Measurements from ENCODE around the gene CD72. TPM values are rescaled to one million over a fixed set of nuclear protein-coding genes. Genes with fewer than 3 reads are reported as not detected.
"Not testable (repeated sequence)": the region's sequence is repeated elsewhere in the genome, so short reads cannot be mapped to it uniquely, and the experiment has no call there.

The CD72 gene
- total RNA-seq, 1 donor from 2014 or later = 0.79 TPM

GRCh38 chr9:35636877-35637246 lies 18.6 kb upstream of the CD72 start:
- H3K27me3 ChIP-seq (ENCODE audit: control insufficient read depth, insufficient read depth, low read length); H3K4me3 ChIP-seq (ENCODE audit: low read depth, low read length); H3K36me3 ChIP-seq (ENCODE audit: control insufficient read depth, insufficient read depth, low read length); FAIRE-seq; DNase-seq (ENCODE audit: low read depth): not testable (repeated sequence)

GRCh38 chr9:35636135-35636876 lies 18.1 kb upstream of the CD72 start:
- H3K4me3 ChIP-seq (ENCODE audit: low read depth, low read length) = no peak overlapping the region
- FAIRE-seq = no peak
- DNase-seq (ENCODE audit: low read depth) = no peak
- no peaks in the 10 kb centered on the region for H3K27me3 ChIP-seq (ENCODE audit: control insufficient read depth, insufficient read depth, low read length)
- TF ChIP-seq CTCF (IDR thresholded peaks at IDR 0.05; ENCODE audit: insufficient read depth, low read length, severe bottlenecking) = no peak
- no peaks in the 10 kb centered on the region for H3K36me3 ChIP-seq (ENCODE audit: control insufficient read depth, insufficient read depth, low read length)

- TF ChIP-seq CTCF (IDR thresholded peaks at IDR 0.05; ENCODE audit: insufficient read depth, low read length, severe bottlenecking) = no peak
- H3K36me3 ChIP-seq (ENCODE audit: control insufficient read depth, insufficient read depth, low read length) = no peaks in the 10 kb centered on the region
- no peak for DNase-seq (ENCODE audit: low read depth)
- FAIRE-seq = no peak
- H3K4me3 ChIP-seq (ENCODE audit: low read depth, low read length) = no peak overlapping the region
- no peaks in the 10 kb centered on the region for H3K27me3 ChIP-seq (ENCODE audit: control insufficient read depth, insufficient read depth, low read length)
These were observed 17.5 kb upstream of the CD72 start for GRCh38 chr9:35635730-35636129.

GRCh38 chr9:35629597-35629996 lies 11.4 kb upstream of the CD72 start:
- no peaks in the 10 kb centered on the region for H3K36me3 ChIP-seq (ENCODE audit: control insufficient read depth, insufficient read depth, low read length)
- DNase-seq (ENCODE audit: low read depth) = no peak
- no peak overlapping the region for H3K4me3 ChIP-seq (ENCODE audit: low read depth, low read length)
- no peaks in the 10 kb centered on the region for H3K27me3 ChIP-seq (ENCODE audit: control insufficient read depth, insufficient read depth, low read length)
- no peak for TF ChIP-seq CTCF (IDR thresholded peaks at IDR 0.05; ENCODE audit: insufficient read depth, low read length, severe bottlenecking)
- no peak for FAIRE-seq

- no peak for TF ChIP-seq CTCF (IDR thresholded peaks at IDR 0.05; ENCODE audit: insufficient read depth, low read length, severe bottlenecking)
- Histone ChIP-seq H3K36me3 (ENCODE audit: control insufficient read depth, insufficient read depth, low read length) (no peaks in the 10 kb centered on the region), H3K27me3 (ENCODE audit: control insufficient read depth, insufficient read depth, low read length) (no peaks in the 10 kb centered on the region), H3K4me3 (ENCODE audit: low read depth, low read length) (no peak overlapping the region)
- DNase-seq (ENCODE audit: low read depth) = no peak
- FAIRE-seq = peak; percentile 7
These were observed 10.3 kb upstream of the CD72 start for GRCh38 chr9:35628389-35628991.

- FAIRE-seq = no peak
- H3K4me3 ChIP-seq (ENCODE audit: low read depth, low read length) = no peak overlapping the region
- H3K36me3 ChIP-seq (ENCODE audit: control insufficient read depth, insufficient read depth, low read length) = no peaks in the 10 kb centered on the region
- H3K27me3 ChIP-seq (ENCODE audit: control insufficient read depth, insufficient read depth, low read length) = no peaks in the 10 kb centered on the region
- no peak for DNase-seq (ENCODE audit: low read depth)
- TF ChIP-seq CTCF (IDR thresholded peaks at IDR 0.05; ENCODE audit: insufficient read depth, low read length, severe bottlenecking) = no peak
These were observed 9.4 kb upstream of the CD72 start for GRCh38 chr9:35627575-35627974.

Measured in bronchial epithelial cell (primary cell).